NCI-H1092 treated with DMSO at 0.1 percent for 48 hours (cell line): ENCODE measurements around the gene VPS39.

Source experiments
- DNase-seq: peaks from one replicate; lab custom pipeline; 2025; lab: John Stamatoyannopoulos, UW

VPS39 gene

GRCh38 chr15:42157981-42158765, 49.9 kb downstream of the VPS39 start:
- no peak for DNase-seq

GRCh38 chr15:42157381-42157780, 50.7 kb downstream of the VPS39 start:
- DNase-seq: no peak

DNA sequence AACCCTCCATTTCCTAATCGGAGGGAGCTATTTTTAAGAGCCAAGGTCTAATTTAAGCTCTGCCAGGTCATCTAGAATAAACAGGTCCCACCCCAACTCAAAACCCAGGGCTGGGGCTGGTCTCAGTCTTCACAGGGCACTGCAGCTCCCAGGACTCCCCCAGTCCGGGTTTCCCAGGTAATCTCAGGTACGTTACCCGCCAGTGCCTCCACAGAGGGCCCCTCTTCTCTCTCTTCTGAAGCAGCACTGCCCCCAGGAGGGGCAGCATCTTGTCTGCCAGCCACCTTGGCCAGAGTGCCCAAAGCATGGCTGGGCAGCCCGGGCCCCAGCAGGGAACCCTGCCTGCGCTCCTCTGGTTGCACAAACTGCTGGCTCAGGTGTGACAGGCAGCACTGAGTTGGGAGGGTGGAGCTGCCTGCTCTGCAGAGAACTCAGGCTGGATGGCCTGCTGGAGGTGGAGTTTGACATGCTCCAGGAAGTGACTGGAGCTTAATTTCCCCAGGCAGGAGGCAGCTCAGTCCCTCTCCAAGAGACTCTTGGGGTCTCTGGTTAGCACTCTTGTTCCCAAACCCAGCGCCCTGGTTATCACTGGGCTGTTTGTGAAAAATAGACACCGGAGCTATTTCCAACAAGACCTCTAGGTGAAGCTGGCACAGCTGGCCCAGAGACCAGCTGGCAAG, 51.7 kb downstream of the VPS39 start, which contains the start of gene PLA2G4F:
PLA2G4F (minus strand) TSS at position 394 of the 680 bp plus-strand sequence; CDS start at position 307, 87 bp downstream.
- no peak for DNase-seq

DNA sequence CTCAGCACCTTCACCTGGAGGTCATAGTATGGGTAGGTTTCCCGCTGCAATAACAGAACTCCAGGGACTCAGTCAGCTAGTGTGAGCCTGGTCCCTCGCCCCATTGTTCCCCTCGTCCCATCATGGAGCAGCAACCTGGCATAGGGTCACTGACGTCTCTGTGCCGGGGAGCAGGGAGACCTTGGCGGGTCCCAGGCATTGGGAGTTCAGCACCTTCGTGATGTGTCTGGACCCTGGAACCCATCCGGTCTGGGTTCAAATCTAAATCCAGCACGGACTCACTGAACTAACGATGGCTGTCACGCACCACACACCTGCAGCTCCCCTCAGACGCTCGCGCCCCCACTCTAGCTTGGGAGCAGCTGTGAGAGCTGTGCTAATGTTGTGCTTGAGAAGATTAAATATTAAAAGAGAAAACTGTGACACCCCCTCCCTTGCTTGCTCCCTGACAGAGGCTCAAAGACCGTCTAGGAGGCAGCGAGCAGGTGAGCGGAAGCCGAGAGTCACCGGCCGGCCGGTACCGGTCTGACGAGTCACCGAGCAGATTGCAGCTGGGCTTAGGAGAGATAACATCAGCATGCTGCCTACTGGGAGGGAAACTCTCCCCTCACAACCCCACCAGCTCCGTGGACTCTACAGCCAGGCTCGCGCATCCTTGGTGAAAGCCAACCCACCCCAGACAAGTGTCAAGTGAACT, 52.4 kb downstream of the VPS39 start:
- DNase-seq: no peak

DNA sequence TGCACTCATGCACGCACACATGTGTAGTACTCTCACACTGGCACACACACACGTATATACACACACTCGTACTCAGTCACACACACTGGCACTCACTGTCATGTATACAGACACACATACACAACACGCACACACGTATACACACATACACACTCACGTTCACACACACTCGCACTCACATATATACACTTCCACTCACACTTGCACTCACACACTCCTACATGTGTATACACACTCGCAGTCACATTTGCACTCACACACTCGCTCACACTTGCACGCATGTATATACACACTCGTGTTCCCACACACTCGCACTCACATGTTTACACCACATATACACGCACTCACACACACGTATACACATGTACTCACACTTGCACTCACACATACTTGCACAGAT, 53.1 kb downstream of the VPS39 start:
- DNase-seq: no peak

DNA sequence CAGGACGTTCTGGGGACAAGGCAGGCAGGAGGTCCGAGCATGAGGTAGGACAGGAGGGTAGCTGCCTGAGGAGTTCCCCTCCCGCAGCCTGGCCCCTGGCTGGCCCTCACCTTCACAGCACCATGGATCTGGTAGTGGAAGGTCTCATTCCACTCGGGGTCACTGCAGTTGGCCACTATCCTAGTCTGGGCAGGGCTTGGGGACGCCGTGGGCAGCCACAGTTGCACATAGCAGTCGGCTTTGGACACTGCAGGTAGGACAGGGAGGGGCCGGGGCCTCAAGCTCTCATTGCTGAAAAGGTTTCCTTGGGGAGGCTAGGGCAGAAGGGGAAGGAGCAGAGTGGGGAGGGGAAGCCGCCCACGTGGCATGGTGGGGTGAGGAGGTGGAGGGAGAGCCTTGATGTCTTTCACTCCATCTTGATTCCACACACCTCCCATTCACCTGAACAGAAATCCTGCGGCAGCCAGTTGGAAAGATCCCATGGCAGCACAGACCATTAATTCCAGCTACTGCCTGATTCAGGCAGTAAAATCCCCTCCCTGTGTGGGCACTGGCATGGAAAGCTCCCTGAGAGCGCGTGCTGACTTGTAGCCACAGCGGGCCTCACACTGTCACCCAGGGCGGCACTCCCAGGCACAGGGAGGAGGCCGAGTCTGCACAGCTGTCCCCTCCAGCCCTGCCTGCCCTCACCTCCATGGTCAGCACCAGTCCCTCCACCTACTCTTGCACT, 53.7 kb downstream of the VPS39 start:
- DNase-seq: no peak

DNA sequence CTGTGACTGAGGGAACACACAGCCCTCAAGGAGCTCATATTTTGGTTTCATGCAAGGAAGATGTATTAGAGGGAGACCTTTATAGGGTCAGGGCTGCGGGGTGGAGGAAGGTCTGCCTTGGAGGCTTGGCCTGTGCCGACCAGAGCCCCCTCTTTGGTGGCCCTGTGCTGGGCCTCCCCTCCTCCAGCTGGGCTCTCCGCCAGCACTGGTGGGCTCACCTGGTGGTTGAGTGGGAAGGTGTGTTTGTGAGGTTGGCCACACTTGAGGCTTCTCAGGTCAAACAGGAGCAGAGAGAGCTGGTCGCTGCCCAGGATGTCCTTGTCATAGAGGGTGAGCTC, 54.3 kb downstream of the VPS39 start:
- DNase-seq: no peak

DNA sequence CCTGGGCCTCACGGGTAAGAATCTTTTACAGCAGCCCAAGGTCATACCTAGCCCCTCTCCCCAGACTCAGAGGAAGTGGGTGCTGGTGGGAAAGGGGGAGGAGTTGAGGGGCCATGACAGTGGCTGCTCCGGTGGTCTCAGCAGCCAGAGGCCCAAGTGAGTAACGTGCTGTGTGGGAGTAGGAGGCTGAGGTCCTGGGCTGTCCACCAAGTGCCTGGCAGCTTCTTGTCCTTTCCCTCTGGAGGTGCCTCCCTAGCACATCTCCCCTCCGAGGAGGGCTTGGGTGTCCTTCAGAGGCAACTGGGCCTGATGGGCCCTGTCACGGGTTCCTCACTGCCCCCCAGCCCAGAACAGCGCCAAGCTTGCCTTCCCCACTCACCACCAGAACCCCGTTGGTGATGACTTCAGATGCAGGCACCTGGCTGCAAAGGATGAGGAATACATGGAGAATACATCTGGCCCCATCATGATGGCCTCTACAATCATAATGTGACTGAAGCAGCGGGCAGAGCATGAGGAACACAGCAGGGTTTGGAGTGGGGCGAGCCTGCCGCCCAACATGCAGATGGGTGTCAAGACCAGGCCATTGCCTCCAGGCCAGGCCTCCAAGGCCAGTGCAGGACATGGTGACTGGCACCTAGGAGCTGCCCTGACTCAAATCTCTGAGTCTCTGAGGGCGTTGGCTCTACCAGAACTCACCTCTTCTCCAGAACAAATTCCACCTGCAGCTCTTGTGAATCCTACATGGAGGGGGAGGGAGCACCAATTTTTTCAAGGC, 55.0 kb downstream of the VPS39 start:
- no peak for DNase-seq

DNA sequence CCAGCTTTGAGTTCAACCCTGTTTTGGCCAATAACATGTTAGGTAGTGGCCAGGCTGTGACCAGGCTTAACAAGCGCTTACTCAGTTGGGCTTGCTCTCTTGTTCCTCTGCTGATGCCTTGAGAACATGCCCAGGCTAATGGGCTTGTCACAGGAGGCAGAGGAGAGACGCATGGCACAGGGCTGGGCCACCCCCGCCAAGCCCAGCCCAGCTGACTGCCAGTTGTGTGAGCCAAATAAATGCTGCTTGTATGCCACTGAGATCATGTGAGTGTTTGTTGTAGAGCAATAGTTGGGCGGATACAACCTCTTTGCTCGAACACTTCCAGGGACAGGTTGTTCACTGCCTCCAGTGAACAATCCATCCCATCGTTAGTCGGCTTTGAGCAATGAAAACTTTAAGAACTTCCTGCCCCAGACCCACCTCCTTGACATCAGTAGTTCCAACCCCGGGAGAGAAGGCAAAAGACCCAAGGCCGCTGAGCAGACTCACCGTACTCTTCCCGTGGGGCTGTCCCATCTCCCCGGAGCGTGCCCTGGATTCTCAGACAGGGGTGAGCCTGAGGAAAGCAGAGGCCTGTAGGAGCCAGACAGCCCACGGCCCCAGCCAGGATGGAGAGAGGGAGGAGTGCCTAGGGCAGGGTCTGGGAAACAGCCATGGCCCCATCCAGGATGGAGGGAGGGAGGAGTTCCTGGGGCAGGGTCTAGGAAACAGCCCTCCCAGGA, 55.7 kb downstream of the VPS39 start:
- DNase-seq: no peak

DNA sequence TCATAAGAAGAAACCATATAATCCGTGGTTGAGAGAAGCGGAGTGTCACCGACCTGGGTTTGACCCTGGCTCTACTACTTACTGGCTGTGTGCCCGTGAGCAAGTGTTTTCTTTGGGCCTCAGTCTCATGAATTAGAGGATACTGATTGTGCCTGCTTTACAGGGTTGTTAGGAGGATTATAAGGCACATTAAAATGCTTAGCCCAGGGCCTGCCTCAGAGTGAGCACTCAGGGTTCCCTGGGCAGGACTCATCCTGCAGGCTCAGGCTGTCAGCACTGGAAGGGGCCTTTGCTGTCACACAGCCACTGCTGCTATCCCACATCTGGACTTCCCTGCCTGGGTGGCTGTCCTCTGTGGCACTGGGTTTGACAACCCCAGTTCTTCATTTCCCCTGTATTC, 56.4 kb downstream of the VPS39 start:
- DNase-seq: no peak

- DNase-seq: no peak
These were observed 57.0 kb downstream of the VPS39 start for GRCh38 chr15:42151141-42151561.

- DNase-seq: no peak
These were observed 57.7 kb downstream of the VPS39 start for GRCh38 chr15:42150219-42150970.

DNA sequence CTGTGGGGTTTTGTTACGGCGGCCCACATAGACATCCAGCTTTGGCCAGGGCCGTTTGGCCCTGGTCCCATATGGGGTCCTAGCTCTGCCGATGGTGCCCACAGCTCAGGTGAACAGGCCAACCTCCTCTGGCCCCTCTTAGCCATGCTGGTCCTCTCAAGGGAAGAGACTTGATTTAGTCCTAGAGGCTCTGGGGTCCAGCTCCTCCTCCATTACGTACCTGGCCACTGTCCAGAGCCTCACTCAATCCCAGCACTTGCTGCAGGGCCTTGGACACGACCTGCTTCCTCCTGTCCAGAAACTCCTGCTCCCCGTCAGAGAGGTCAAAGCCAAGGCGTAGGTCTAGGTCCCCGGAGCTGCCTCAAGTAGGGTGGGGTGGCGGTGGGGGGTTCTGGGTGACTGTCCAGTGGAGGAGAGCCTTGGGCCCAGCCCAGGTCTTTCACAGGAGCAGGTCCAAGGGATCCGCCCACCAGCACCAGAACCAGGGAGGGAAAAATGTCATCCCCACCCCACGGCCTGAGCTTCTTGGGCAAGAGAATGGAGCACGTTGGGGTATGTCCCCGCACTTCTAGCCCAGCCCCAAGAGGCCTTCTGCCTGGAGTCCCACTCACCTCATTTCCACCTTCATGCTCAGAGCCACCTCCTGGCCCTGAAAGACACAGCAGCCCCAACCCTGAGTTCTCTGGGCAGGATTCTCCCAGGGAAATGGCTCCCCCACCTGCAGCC, 58.4 kb downstream of the VPS39 start:
- DNase-seq: no peak

DNA sequence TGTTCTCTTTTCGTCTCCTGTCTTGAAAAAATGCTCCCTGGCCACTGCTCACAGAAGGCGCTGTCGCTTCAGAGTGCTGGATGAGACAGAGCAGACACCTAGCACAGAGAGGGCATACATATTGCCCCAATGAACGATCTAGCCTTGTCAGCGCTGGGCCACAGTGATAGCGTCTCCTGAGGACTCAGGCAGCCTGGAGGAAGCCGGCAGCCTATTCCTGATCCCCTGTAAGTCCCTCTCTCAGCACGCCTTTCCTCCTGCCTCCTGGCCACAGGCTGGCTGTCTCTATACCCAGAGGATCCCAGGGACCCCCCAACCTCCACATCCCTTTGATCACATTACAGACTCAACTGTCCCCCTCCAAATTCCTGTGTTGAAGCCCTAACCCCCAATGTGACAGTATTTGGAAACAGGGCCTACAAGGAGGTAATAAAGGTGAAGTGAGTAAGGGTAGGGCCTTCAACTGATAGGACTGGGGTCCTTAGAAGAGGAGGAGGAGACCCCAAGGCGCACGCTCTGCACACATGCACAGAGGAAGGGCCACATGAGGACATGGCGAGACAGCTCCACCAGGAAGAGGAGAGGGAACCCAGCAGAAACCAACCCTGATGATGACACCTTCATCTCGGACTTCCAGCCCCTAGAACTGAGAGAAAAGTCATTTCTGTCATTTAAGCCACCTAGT, 59.2 kb downstream of the VPS39 start:
- no peak for DNase-seq

DNA sequence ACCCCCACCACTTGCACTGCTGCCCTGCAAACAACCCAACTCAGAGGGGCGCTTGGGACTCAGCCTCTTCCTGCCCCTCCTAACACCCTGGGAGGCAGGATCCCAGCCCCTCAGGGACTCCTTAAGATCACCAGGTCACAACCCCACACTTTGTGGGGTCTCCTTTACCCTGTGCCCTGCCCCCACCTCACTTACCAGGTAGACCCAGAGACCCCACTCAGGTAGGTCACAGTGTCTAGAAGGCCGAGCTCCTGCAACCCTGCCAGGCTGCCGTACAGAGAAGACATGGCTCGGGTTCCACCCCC, 60.7 kb downstream of the VPS39 start:
- no peak for DNase-seq

- no peak for DNase-seq
These were observed 61.3 kb downstream of the VPS39 start for GRCh38 chr15:42146551-42147430.

DNA sequence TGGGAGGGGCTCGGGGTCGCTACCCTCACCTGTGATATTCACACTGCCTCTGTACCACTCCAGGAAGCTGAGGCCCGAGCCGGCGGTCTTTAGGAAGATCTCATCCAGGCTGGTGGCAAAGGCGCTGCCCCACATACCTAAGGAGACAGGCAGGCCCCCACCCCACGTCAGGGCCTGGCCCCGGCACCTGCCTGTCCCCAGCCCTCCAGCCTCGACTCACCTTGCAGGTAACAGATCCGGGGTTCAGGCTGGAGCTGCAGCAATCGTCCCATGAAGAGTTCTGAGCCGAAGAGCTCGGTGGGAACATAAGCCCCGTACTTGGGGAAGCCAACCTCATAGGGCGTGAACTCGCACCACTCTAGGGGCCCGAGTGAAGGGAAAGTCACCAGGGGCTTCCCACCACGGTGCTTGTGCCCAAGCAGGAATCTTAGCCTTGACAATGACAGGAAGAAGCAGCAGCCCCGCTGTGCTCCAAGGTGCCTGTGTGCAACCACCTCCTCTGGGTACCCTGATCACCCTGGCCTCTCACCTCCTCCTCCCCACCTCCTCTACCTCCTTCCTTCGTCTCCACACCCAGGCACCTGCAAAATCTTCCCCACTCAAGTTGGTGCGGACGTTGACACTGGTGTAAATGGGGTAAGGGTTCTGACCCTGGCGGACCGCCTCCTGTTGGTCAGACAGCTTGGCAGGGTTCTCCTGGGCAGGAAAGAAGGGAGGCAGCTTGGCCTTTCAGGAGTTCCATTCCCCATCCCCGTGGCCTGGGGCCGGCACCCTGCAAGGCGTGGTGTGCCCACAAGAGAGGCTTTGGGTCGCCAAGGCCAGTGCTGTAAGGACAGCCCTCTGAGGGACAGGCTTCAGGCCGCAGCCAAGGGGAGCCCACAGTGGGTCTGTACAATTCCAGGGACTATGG, 62.3 kb downstream of the VPS39 start:
- DNase-seq: no peak
